H9 (cell line): ENCODE results near the gene CFAP46. TPM values are rescaled to one million over a fixed set of nuclear protein-coding genes. Genes with fewer than 3 reads are reported as not detected.

Experiments
- DNase-seq: peaks from one replicate; pipeline ENCODE4 v3.0.0-alpha.2; 2017
- H2AFZ ChIP-seq: one replicate; pipeline ENCODE4 v1.6.1; 2013; ENCODE audit warnings: mild to moderate bottlenecking, low read length, control low read depth, moderate library complexity
- H2AK5ac ChIP-seq: 2 replicates; pipeline ENCODE4 v1.6.1; 2013; ENCODE audit warnings: low read length, control low read depth, mixed read lengths; ENCODE audit not compliant: insufficient read length
- H2BK120ac ChIP-seq: one replicate; pipeline ENCODE4 v1.6.1; 2013; ENCODE audit warnings: low read depth, mild to moderate bottlenecking, low read length, control low read depth, inconsistent platforms; ENCODE audit not compliant: poor library complexity, severe bottlenecking
- H2BK12ac ChIP-seq: 2 replicates; pipeline ENCODE4 v1.6.1; 2013; ENCODE audit warnings: low read length, control low read depth, mixed read lengths, low read depth; ENCODE audit not compliant: insufficient read length
- H2BK15ac ChIP-seq: 2 replicates; pipeline ENCODE4 v1.6.1; 2013; ENCODE audit warnings: low read depth, low read length, control low read depth
- H2BK20ac ChIP-seq: one replicate; pipeline ENCODE4 v1.6.1; 2013; ENCODE audit warnings: low read depth, mild to moderate bottlenecking, low read length, control low read depth, inconsistent platforms; ENCODE audit not compliant: poor library complexity, severe bottlenecking
- H2BK5ac ChIP-seq: 2 replicates; pipeline ENCODE4 v1.6.1; 2013; ENCODE audit warnings: low read length, control low read depth, mixed read lengths; ENCODE audit not compliant: insufficient read length
- H3K14ac ChIP-seq: 2 replicates; pipeline ENCODE4 v1.6.1; 2013; ENCODE audit warnings: low read length, control low read depth; ENCODE audit not compliant: insufficient read depth
- H3K18ac ChIP-seq: 2 replicates; pipeline ENCODE4 v1.6.1; 2013; ENCODE audit warnings: low read depth, mild to moderate bottlenecking, mixed read lengths, low read length, control low read depth; ENCODE audit not compliant: insufficient read length
- H3K23ac ChIP-seq: 2 replicates; pipeline ENCODE4 v1.6.1; 2013; ENCODE audit warnings: low read length, control low read depth, mixed read lengths, low read depth; ENCODE audit not compliant: insufficient read length
- H3K23me2 ChIP-seq: 2 replicates; pipeline ENCODE4 v1.6.1; 2013; ENCODE audit warnings: low read depth, mild to moderate bottlenecking, mixed read lengths, low read length, control low read depth; ENCODE audit not compliant: insufficient read length, poor library complexity, severe bottlenecking
- H3K27ac ChIP-seq: 2 replicates; pipeline ENCODE4 v1.5.1; 2013; ENCODE audit warnings: low read length, control low read depth, mixed read lengths, low read depth; ENCODE audit not compliant: insufficient read length
- H3K27me3 ChIP-seq: 2 replicates; pipeline ENCODE4 v1.6.1; 2013; ENCODE audit warnings: low read length, control low read depth, inconsistent platforms; ENCODE audit not compliant: insufficient read depth
- H3K4ac ChIP-seq: 2 replicates; pipeline ENCODE4 v1.6.1; 2013; ENCODE audit warnings: low read depth, mild to moderate bottlenecking, control low read depth, inconsistent platforms, low read length, moderate library complexity
- H3K4me1 ChIP-seq: 2 replicates; pipeline ENCODE4 v1.6.1; 2013; ENCODE audit warnings: low read length, control low read depth, inconsistent platforms; ENCODE audit not compliant: insufficient read depth
- H3K4me2 ChIP-seq: 2 replicates; pipeline ENCODE4 v1.6.1; 2013; ENCODE audit warnings: low read length, control low read depth, mixed read lengths; ENCODE audit not compliant: insufficient read length, insufficient read depth
- H3K56ac ChIP-seq: 2 replicates; pipeline ENCODE4 v1.6.1; 2013; ENCODE audit warnings: low read depth, mild to moderate bottlenecking, mixed read lengths, low read length, control low read depth; ENCODE audit not compliant: insufficient read length
- H3K79me1 ChIP-seq: 2 replicates; pipeline ENCODE4 v1.6.1; 2013; ENCODE audit warnings: low read depth, mild to moderate bottlenecking, moderate library complexity, low read length, control low read depth, inconsistent platforms; ENCODE audit not compliant: insufficient read depth, poor library complexity, severe bottlenecking
- H3K79me2 ChIP-seq: 2 replicates; pipeline ENCODE4 v1.6.1; 2013; ENCODE audit warnings: low read length, control low read depth, inconsistent platforms; ENCODE audit not compliant: insufficient read depth
- H3K9ac ChIP-seq: 2 replicates; pipeline ENCODE4 v1.6.1; 2013; ENCODE audit warnings: low read length, control low read depth, mixed read lengths; ENCODE audit not compliant: insufficient read length; ENCODE audit errors: extremely low read depth
- H3K9me3 ChIP-seq: one replicate; pipeline ENCODE4 v1.6.1; 2013; ENCODE audit warnings: low read depth, low read length, inconsistent platforms; ENCODE audit not compliant: control insufficient read depth
- H3T11ph ChIP-seq: one replicate; pipeline ENCODE4 v1.6.1; 2013; ENCODE audit warnings: mild to moderate bottlenecking, low read length, control low read depth, inconsistent platforms
- H4K20me1 ChIP-seq: one replicate; pipeline ENCODE4 v1.6.1; 2013; ENCODE audit not compliant: control insufficient read depth, insufficient read length, insufficient read depth
- H4K5ac ChIP-seq: 2 replicates; pipeline ENCODE4 v1.6.1; 2013; ENCODE audit warnings: low read depth, mild to moderate bottlenecking, mixed read lengths, low read length, control low read depth; ENCODE audit not compliant: insufficient read length
- H4K8ac ChIP-seq: replicated peaks from 2 replicates; pipeline ENCODE4 v1.6.1; 2013; ENCODE audit warnings: low read length, control low read depth, mixed read lengths, low read depth; ENCODE audit not compliant: insufficient read length
- H4K91ac ChIP-seq: 2 replicates; pipeline ENCODE4 v1.6.1; 2013; ENCODE audit warnings: low read depth, mild to moderate bottlenecking, moderate library complexity, mixed read lengths, low read length, control low read depth; ENCODE audit not compliant: insufficient read length
- H3K27ac Mint-ChIP-seq, 3 experiments: 2 replicates in 2 of 3; 3 replicates in 1 of 3; pipeline ENCODE4 v1.8.0; 2020 to 2021; ENCODE audit warnings: mixed read lengths in 3 of 3, mild to moderate bottlenecking in 1 of 3, moderate library complexity in 1 of 3
- H3K27me3 Mint-ChIP-seq: 2 replicates; pipeline ENCODE4 v1.8.0; 2021; ENCODE audit warnings: low read depth, mild to moderate bottlenecking, moderate library complexity, mixed read lengths
- H3K36me3 Mint-ChIP-seq, 3 experiments: 2 replicates in 2 of 3; 3 replicates in 1 of 3; pipeline ENCODE4 v1.8.0; 2020 to 2021; ENCODE audit warnings: low read depth in 3 of 3, mixed read lengths in 3 of 3; ENCODE audit not compliant: insufficient read depth in 1 of 3
- H3K4me1 Mint-ChIP-seq, 2 experiments: 2 replicates each; pipeline ENCODE4 v1.8.0; 2020; ENCODE audit warnings: mixed read lengths in 2 of 2
- H3K4me3 Mint-ChIP-seq, 2 experiments: 2 replicates in 1 of 2; 3 replicates in 1 of 2; pipeline ENCODE4 v1.8.0; 2020 to 2021; ENCODE audit warnings: mild to moderate bottlenecking in 2 of 2, mixed read lengths in 2 of 2, moderate library complexity in 1 of 2
- H3K9me3 Mint-ChIP-seq, 2 experiments: 2 replicates in 1 of 2; 3 replicates in 1 of 2; pipeline ENCODE4 v1.8.0; 2020; ENCODE audit warnings: mild to moderate bottlenecking in 2 of 2, mixed read lengths in 2 of 2, moderate library complexity in 1 of 2
- WGBS: extraction: QIAGEN DNeasy Blood & Tissue Kit; methylation state at CpG from one replicate; pipeline ENCODE4 v1.1.7; 2013; ENCODE audit warnings: missing lambda C conversion rate, low lambda C conversion rate, mixed read lengths; ENCODE audit not compliant: insufficient read length; ENCODE audit errors: extremely low coverage; 5-methylcytosine and 5-hydroxymethylcytosine counted together
- total RNA-seq: library from RNA; stranded (reverse); gene quantifications from 2 replicates; pipeline ENCODE4 v1.2.1, GENCODE V29; 2021
- TF ChIP-seq, protein P1 (sequence below): fragments of 200-600 bp; sonication (generic); conservative IDR thresholded peaks from 3 replicates; pipeline ENCODE4 v1.8.0; 2021; ENCODE audit warnings: antibody characterized with exemption, mild to moderate bottlenecking

CFAP46 gene
- total RNA-seq, 1 experiment from 2014 or later: 3.1 TPM

DNA sequence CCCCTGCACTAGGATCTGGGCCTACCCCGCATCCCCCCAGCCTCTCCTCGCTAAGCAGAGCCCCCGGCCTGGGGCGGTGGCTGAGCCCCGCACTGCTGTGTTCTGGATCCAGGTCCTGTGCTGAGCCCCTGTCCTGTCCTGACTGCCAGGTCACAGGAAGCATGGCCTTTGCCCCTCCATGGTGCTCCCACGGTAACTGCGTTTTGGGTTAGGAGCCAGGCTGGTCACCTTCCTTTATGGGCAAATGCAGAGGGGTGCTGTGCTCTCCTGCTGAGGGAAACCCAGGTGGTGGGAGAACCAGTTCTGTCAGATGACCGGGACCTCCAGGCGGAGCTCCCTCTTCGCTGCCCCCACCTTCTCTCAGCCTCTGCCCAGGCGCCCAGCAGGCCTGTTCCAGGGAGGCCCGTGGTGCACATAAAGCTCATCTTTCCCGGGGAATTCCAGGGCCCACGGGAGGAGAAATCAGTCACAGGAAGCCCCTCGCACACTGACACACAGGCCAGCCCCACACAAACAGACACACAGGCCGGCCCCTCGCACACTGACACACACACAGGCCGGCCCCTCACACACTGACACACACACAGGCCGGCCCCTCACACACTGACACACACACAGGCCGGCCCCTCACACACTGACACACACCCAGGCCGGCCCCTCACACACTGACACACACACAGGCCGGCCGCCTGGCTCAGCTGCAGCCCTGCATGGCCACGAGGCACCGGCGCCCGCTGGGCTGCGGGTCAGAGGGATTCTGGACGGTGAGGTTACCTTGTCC is 75.6 kb downstream of the CFAP46 start:
- Histone ChIP-seq H4K20me1 (no peaks in the 10 kb centered on the region), H3K4me1 (no peaks in the 10 kb centered on the region), H3K4ac (no peak overlapping the region), H3K18ac (no peak overlapping the region), H2BK120ac (no peak overlapping the region), H3T11ph (no peak overlapping the region), H3K79me2 (no peaks in the 10 kb centered on the region), H3K23me2 (no peaks in the 10 kb centered on the region), H3K9ac (no peak overlapping the region), H2AFZ (no peak overlapping the region), H2BK20ac (no peak overlapping the region), H4K5ac (no peak overlapping the region), H2BK15ac (no peak overlapping the region), H3K27ac (no peak overlapping the region), H4K8ac (no peak overlapping the region), H4K91ac (no peak overlapping the region), H3K14ac (no peak overlapping the region), H3K56ac (no peak overlapping the region), H2BK5ac (no peak overlapping the region), H2BK12ac (no peak overlapping the region), H3K79me1 (no peaks in the 10 kb centered on the region), H3K4me2 (no peak overlapping the region), H3K9me3 (no peaks in the 10 kb centered on the region), H3K23ac (no peak overlapping the region), H2AK5ac (no peak overlapping the region), H3K27me3 (no peaks in the 10 kb centered on the region)
- TF ChIP-seq, protein P1, sequence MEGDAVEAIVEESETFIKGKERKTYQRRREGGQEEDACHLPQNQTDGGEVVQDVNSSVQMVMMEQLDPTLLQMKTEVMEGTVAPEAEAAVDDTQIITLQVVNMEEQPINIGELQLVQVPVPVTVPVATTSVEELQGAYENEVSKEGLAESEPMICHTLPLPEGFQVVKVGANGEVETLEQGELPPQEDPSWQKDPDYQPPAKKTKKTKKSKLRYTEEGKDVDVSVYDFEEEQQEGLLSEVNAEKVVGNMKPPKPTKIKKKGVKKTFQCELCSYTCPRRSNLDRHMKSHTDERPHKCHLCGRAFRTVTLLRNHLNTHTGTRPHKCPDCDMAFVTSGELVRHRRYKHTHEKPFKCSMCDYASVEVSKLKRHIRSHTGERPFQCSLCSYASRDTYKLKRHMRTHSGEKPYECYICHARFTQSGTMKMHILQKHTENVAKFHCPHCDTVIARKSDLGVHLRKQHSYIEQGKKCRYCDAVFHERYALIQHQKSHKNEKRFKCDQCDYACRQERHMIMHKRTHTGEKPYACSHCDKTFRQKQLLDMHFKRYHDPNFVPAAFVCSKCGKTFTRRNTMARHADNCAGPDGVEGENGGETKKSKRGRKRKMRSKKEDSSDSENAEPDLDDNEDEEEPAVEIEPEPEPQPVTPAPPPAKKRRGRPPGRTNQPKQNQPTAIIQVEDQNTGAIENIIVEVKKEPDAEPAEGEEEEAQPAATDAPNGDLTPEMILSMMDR: no peak
- Mint-ChIP-seq H3K4me3 (no peak overlapping the region), H3K4me1 (peaks cover 3 to 8% of the 10 kb centered on the region in 2 experiments; a peak in 3 of 4 replicates), H3K27ac (no peak overlapping the region; a peak in 1 of 7 replicates), H3K9me3 (peaks cover 8 to 14% of the 10 kb centered on the region in 2 experiments; a peak in 4 of 5 replicates), H3K27me3 (peaks cover 8% of the 10 kb centered on the region; the same call in 1 of the 2 replicates), H3K36me3 (peaks cover 0 to 1% (median 0%) of the 10 kb centered on the region in 3 experiments; a peak in 1 of 7 replicates)
- DNase-seq: peak; percentile 20
- WGBS: no CpG with 5 or more reads among the region's 29 CpGs
